GM18868 (cell line): ENCODE results near the gene LGALS3.
A peak's percentile ranks its signal among the peaks of the same experiment; 100 is the strongest.

Experiments used
- ATAC-seq: cut with Tn5 transposase; IDR thresholded peaks from one replicate; pipeline ENCODE4 v1.9.1; 2021; ENCODE audit warnings: mild to moderate bottlenecking, moderate library complexity; ENCODE audit not compliant: unreplicated experiment

LGALS3 gene

GRCh38 chr14:55180434-55180833, 51.4 kb downstream of the LGALS3 start:
- peak; percentile 96 for ATAC-seq

GRCh38 chr14:55188686-55189295, 59.7 kb downstream of the LGALS3 start:
- ATAC-seq, result no peak

DNA sequence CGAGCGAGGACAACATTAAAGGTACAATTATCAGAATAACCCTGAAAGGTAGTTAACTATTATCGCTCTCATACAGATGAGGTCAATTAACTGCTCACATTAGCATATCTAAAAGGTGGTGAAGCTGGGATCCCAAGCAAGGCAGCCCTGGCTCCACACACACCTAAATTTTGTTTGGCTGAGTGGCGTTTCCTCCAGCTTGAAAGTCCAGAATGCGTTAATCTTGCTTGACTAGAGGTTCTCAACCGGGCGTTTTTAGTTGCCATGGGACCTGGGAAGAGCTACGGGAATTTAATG, 61.8 kb downstream of the LGALS3 start:
- ATAC-seq, result no peak

- ATAC-seq, result peak; percentile 97
These were observed 62.4 kb downstream of the LGALS3 start, which contains the start of gene DLGAP5 for GRCh38 chr14:55191203-55192053. Gene DLGAP5, minus strand, starts transcription at chr14:55191585. Its CDS starts 2,406 bp downstream, at chr14:55189179.

DNA sequence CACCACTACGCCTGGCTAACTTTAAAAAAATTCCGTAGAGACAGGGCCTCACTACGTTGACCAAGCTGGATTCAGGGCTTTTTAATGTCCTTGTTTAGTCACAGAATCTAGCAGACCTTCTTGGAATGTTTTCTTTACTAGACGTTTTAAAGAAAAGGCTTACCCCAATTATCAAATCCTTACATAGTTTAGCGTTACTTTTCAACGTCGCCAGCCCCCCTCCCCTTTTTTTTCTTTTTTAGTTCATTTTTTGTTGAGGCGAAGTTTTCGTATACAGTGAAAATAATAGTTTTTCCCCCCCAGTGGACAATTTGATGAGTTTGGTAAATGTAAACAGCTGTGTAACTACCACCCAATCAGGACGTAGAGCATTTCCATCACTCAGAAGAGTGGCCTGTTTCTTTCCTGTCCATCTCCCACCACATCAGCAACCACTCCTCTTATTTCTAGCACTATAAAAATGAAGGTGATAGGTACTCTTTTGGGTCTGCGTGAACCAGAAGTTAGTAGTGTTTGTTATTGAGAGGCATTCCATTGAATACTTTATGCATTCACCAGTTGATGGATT, 63.1 kb downstream of the LGALS3 start:
- ATAC-seq, result no peak

DNA sequence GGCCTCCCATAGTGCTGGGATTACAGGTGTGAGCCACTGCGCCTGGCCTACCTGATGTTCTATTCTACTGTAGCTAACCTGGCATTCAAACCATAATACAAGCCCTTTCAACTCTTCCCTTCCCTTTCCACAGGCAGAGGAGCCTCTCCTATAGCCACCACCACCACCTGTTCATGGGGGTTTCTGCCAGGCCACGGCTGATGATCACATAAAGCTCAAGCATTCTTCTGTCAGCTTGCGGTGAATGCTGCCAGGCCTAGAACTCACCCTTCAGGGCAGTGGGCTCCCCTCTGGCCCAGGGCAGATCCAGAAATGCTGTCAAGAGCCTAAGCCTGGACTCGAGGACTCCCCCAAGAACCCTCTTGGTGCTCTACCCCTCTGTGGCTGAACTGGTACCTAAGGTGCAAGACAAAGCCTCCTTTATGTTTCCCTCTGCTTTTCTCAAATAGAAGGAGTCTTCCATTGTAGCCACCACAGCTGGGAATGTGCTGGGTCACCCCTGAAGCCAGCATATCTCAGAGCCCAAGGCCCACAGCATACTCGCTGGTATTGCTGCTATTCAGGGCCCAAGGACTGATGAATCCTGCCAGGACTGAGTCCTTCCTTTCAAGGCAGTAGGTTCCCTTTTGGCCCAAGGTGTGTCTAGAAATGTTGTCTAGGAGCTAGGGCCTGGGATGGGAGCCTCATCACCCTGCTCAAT, 65.8 kb downstream of the LGALS3 start:
- ATAC-seq, result no peak
